IMR-90 (cell line): Measurements from ENCODE around the gene UPK3B. TPM values are rescaled to one million over a fixed set of nuclear protein-coding genes. Genes with fewer than 3 reads are reported as not detected.
A peak's percentile ranks its signal among the peaks of the same experiment; 100 is the strongest.
"Not testable (repeated sequence)": the region's sequence is repeated elsewhere in the genome, so short reads cannot be mapped to it uniquely, and the experiment has no call there.

ENCODE experiments used
- ATAC-seq: fragments of 200-7000 bp; cut with Tn5 transposase; 2 replicates; pipeline ENCODE4 v1.9.1; 2020; ENCODE audit warnings: low read depth, mild to moderate bottlenecking, moderate library complexity
- BruUV-seq: library from RNA; stranded (reverse); fragments of 400-500 nt; replicated peaks from 2 replicates; lab custom pipeline; 2021; lab: Mats Ljungman, UMichigan
- CTCF ChIA-PET: fragments of 300-600 bp; formaldehyde crosslinking; extraction: SDS; loops from one replicate; lab custom pipeline; 2021; ENCODE audit warnings: antibody characterized with exemption; lab: Yijun Ruan, JAX
- POLR2A ChIA-PET: fragments of 300-600 bp; sonication (Branson Sonifier 250); formaldehyde crosslinking; loops from one replicate; lab custom pipeline; 2022; ENCODE audit warnings: antibody characterized with exemption; ENCODE audit not compliant: unreplicated experiment; lab: Charles Lee
- DNase-seq: peaks from one replicate; pipeline ENCODE4 v3.0.0; 2013
- H2AFZ ChIP-seq: replicated peaks from 2 replicates; pipeline ENCODE3; 2013; ENCODE audit warnings: low read length, mild to moderate bottlenecking; ENCODE audit not compliant: poor library complexity
- H2AK5ac ChIP-seq: 2 replicates; pipeline ENCODE4 v1.6.1; 2013; ENCODE audit warnings: low read depth, low read length, inconsistent platforms
- H2AK9ac ChIP-seq: replicated peaks from 2 replicates; pipeline ENCODE3; 2013; ENCODE audit warnings: mild to moderate bottlenecking, low read depth, low read length, moderate library complexity; ENCODE audit not compliant: poor library complexity
- H2BK120ac ChIP-seq: 2 replicates; pipeline ENCODE4 v1.6.1; 2013; ENCODE audit warnings: low read depth, low read length, inconsistent platforms
- H2BK15ac ChIP-seq: 3 replicates; pipeline ENCODE4 v1.6.1; 2013; ENCODE audit warnings: low read depth, low read length, inconsistent platforms
- H2BK20ac ChIP-seq: 2 replicates; pipeline ENCODE4 v1.6.1; 2013; ENCODE audit warnings: low read depth, mild to moderate bottlenecking, inconsistent platforms, low read length, moderate library complexity
- H2BK5ac ChIP-seq: 2 replicates; pipeline ENCODE4 v1.6.1; 2013; ENCODE audit warnings: mild to moderate bottlenecking, low read depth, low read length, inconsistent platforms; ENCODE audit not compliant: poor library complexity, severe bottlenecking
- H3K14ac ChIP-seq: replicated peaks from 2 replicates; pipeline ENCODE4 v1.6.1; 2013; ENCODE audit warnings: low read depth, low read length, inconsistent platforms
- H3K18ac ChIP-seq: 2 replicates; pipeline ENCODE4 v1.6.1; 2013; ENCODE audit warnings: low read depth, low read length, control low read depth
- H3K23ac ChIP-seq: 2 replicates; pipeline ENCODE4 v1.6.1; 2013; ENCODE audit warnings: low read depth, low read length, inconsistent platforms
- H3K27ac ChIP-seq: 2 replicates; pipeline ENCODE4 v1.5.1; 2013; ENCODE audit warnings: mild to moderate bottlenecking, control low read depth, low read length; ENCODE audit not compliant: insufficient read depth
- H3K27me3 ChIP-seq: 2 replicates; pipeline ENCODE4 v1.6.1; 2013; ENCODE audit warnings: low read length; ENCODE audit not compliant: control insufficient read depth, insufficient read depth
- H3K36me3 ChIP-seq: 2 replicates; pipeline ENCODE4 v1.6.1; 2013; ENCODE audit warnings: low read length, mixed read lengths; ENCODE audit not compliant: control insufficient read depth, insufficient read depth
- H3K4ac ChIP-seq: 2 replicates; pipeline ENCODE4 v1.6.1; 2013; ENCODE audit warnings: low read depth, low read length, inconsistent platforms
- H3K4me1 ChIP-seq: 2 replicates; pipeline ENCODE4 v1.6.1; 2013; ENCODE audit warnings: low read length, mixed read lengths; ENCODE audit not compliant: control insufficient read depth, insufficient read depth
- H3K4me2 ChIP-seq: 2 replicates; pipeline ENCODE4 v1.6.1; 2013; ENCODE audit warnings: low read depth, mild to moderate bottlenecking, control low read depth, low read length, moderate library complexity
- H3K4me3 ChIP-seq: 2 replicates; pipeline ENCODE4 v1.5.1; 2013; ENCODE audit warnings: low read depth, mild to moderate bottlenecking, control low read depth, low read length, moderate library complexity; ENCODE audit not compliant: insufficient read depth
- H3K56ac ChIP-seq: 2 replicates; pipeline ENCODE4 v1.6.1; 2013; ENCODE audit warnings: low read length, inconsistent platforms; ENCODE audit not compliant: insufficient read depth; ENCODE audit errors: extremely low read depth
- H3K79me1 ChIP-seq, 2 experiments: 2 replicates each; pipeline ENCODE4 v1.6.1; 2013; ENCODE audit warnings: low read length in 2 of 2, inconsistent platforms in 1 of 2, low read depth in 1 of 2
- H3K9ac ChIP-seq: 2 replicates; pipeline ENCODE4 v1.6.1; 2013; ENCODE audit warnings: low read depth, low read length, control low read depth
- H3K9me1 ChIP-seq: 2 replicates; pipeline ENCODE4 v1.6.1; 2013; ENCODE audit warnings: low read length, inconsistent platforms; ENCODE audit not compliant: insufficient read depth
- H3K9me3 ChIP-seq: 2 replicates; pipeline ENCODE4 v1.6.1; 2013; ENCODE audit warnings: low read length; ENCODE audit not compliant: control insufficient read depth, insufficient read depth
- H4K20me1 ChIP-seq: 2 replicates; pipeline ENCODE4 v1.6.1; 2013; ENCODE audit warnings: low read length, inconsistent platforms; ENCODE audit not compliant: insufficient read depth
- H4K5ac ChIP-seq: 2 replicates; pipeline ENCODE4 v1.6.1; 2013; ENCODE audit warnings: mild to moderate bottlenecking, low read depth, low read length, control low read depth
- H4K8ac ChIP-seq, 2 experiments: 2 replicates each; pipeline ENCODE4 v1.6.1; 2013; ENCODE audit warnings: low read depth in 2 of 2, low read length in 2 of 2, control low read depth in 1 of 2, inconsistent platforms in 1 of 2
- H4K91ac ChIP-seq: 2 replicates; pipeline ENCODE4 v1.6.1; 2013; ENCODE audit warnings: low read depth, low read length, inconsistent platforms; ENCODE audit not compliant: insufficient read depth
- WGBS, 2 experiments: methylation state at CpG; one replicate each; pipeline versions ENCODE4 v1.1.5 to v1.1.7; 2013; ENCODE audit warnings: missing lambda C conversion rate in 2 of 2; ENCODE audit not compliant: insufficient read length in 1 of 2; ENCODE audit errors: extremely low coverage in 2 of 2; 5-methylcytosine and 5-hydroxymethylcytosine counted together
- dilution Hi-C: fragments of 300-500 bp; cut with HindIII; formaldehyde crosslinking; loops from one replicate; pipeline ENCODE4 v1.14.3; 2018; ENCODE audit warnings: low sequenced_read_pairs; ENCODE audit not compliant: unreplicated experiment
- in situ Hi-C: fragments of 300-500 bp; cut with MboI; formaldehyde crosslinking; loops from 3 replicates; pipeline ENCODE4 v1.14.3; 2019; ENCODE audit warnings: low sequenced_read_pairs, inconsistent platforms, mixed read lengths
- intact Hi-C: fragments of 100-400 bp; cut with micrococcal nuclease; formaldehyde crosslinking; loops from 2 replicates; pipeline ENCODE4 v1.10.0; 2022
- polyA plus RNA-seq, 3 experiments: library from polyadenylated mRNA; depleted of rRNA; stranded (reverse); fragments of >200 nt; gene quantifications; 2 replicates each; pipeline ENCODE4 v1.2.3, GENCODE V29; 2012; ENCODE audit warnings: low replicate concordance in 1 of 3
- total RNA-seq: library from RNA; depleted of rRNA; stranded (reverse); fragments of >200 nt; gene quantifications from 2 replicates; pipeline ENCODE4 v1.2.3, GENCODE V29; 2012

UPK3B gene
- total and polyA plus RNA-seq, 2 of the 4 experiments (the other 2 are of a cell fraction), result 0.26 TPM; not detected in 1

GRCh38 chr7:76462271-76462882 lies 48.0 kb upstream of the UPK3B start:
- H2BK5ac ChIP-seq, CTCF ChIA-PET, H3K4me2 ChIP-seq, H3K9me3 ChIP-seq, H3K4ac ChIP-seq, H3K27me3 ChIP-seq, H3K4me3 ChIP-seq, H2BK15ac ChIP-seq, H3K9me1 ChIP-seq, H3K18ac ChIP-seq, H3K14ac ChIP-seq, H3K23ac ChIP-seq, H3K9ac ChIP-seq, H2AFZ ChIP-seq, H4K5ac ChIP-seq, intact Hi-C loops, H2AK5ac ChIP-seq, H3K56ac ChIP-seq, dilution Hi-C loops, H3K4me1 ChIP-seq, H4K20me1 ChIP-seq, H3K79me1 ChIP-seq, H4K91ac ChIP-seq, DNase-seq, in situ Hi-C loops, H3K36me3 ChIP-seq, H2BK120ac ChIP-seq, H2AK9ac ChIP-seq, POLR2A ChIA-PET, H4K8ac ChIP-seq, H2BK20ac ChIP-seq, H3K27ac ChIP-seq: not testable (repeated sequence)
- ATAC-seq, result peak; percentile 36
- WGBS, 2 experiments, result no CpG with 5 or more reads among the region's 17 CpGs
- TSS peak; percentile 41 for BruUV-seq

DNA sequence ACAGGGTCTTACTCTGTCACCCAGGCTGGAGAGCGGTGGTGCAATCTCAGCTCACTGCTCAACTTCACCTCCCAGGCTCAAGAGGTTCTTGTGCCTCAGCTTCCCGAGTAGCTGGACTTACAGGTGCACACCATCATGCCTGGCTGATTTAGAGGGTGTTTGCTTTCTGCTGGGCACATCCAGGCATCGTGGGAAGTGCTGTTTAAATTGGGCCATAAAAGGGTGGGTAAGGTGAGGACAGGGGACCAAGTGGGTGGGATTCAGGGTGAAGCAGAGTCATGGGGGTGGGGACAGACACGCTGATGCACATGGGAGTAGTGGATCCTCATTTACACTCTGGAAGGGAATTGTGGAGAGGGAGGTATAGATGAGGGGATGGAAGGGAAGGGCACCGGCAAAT lies 45.4 kb upstream of the UPK3B start:
- H3K79me1 ChIP-seq, H4K5ac ChIP-seq, H3K36me3 ChIP-seq, H3K9ac ChIP-seq, H3K4me1 ChIP-seq, H3K27ac ChIP-seq, H3K4me3 ChIP-seq, H2AK5ac ChIP-seq, H3K18ac ChIP-seq, ATAC-seq, H4K20me1 ChIP-seq, H2BK15ac ChIP-seq, H3K56ac ChIP-seq, H2BK20ac ChIP-seq, H3K9me3 ChIP-seq, H2AK9ac ChIP-seq, dilution Hi-C loops, H4K8ac ChIP-seq, DNase-seq, H3K14ac ChIP-seq, H2AFZ ChIP-seq, H4K91ac ChIP-seq, H3K9me1 ChIP-seq, H2BK5ac ChIP-seq, POLR2A ChIA-PET, H3K23ac ChIP-seq, H2BK120ac ChIP-seq, H3K4ac ChIP-seq, CTCF ChIA-PET, H3K27me3 ChIP-seq, intact Hi-C loops, BruUV-seq, H3K4me2 ChIP-seq, in situ Hi-C loops: not testable (repeated sequence)
- whole genome bisulfite sequencing, 2 experiments, result no CpG with 5 or more reads among the region's 5 CpGs
